ENCODE measurements around the gene BANP.
"Not testable (repeated sequence)": the region's sequence is repeated elsewhere in the genome, so short reads cannot be mapped to it uniquely, and the experiment has no call there.

The BANP gene

GRCh38 chr16:88084881-88085280 is 133.6 kb downstream of the BANP start:
- DNase-seq (ENCODE audit: low read depth) = no peak
- TF ChIP-seq CTCF (IDR thresholded peaks at IDR 0.05; ENCODE audit: insufficient read depth, low read depth, low read length, missing control alignments) = no peak
- no peak overlapping the region for H3K4me3 ChIP-seq (ENCODE audit: low read length)

GRCh38 chr16:88086571-88087516 is 135.6 kb downstream of the BANP start:
- no peak overlapping the region for H3K4me3 ChIP-seq (ENCODE audit: low read length)
- DNase-seq (ENCODE audit: low read depth) = no peak

GRCh38 chr16:88087517-88087877 is 136.3 kb downstream of the BANP start:
- DNase-seq (ENCODE audit: low read depth) = no peak
- no peak overlapping the region for H3K4me3 ChIP-seq (ENCODE audit: low read length)
- no peak for TF ChIP-seq CTCF (IDR thresholded peaks at IDR 0.05; ENCODE audit: insufficient read depth, low read depth, low read length, missing control alignments)

More at GRCh38 chr16:88086571-88087516, 135.6 kb downstream of the BANP start:
- no peak for TF ChIP-seq CTCF (IDR thresholded peaks at IDR 0.05; ENCODE audit: insufficient read depth, low read depth, low read length, missing control alignments)

- DNase-seq (ENCODE audit: low read depth) = no peak
- no peak for TF ChIP-seq CTCF (IDR thresholded peaks at IDR 0.05; ENCODE audit: insufficient read depth, low read depth, low read length, missing control alignments)
- no peak overlapping the region for H3K4me3 ChIP-seq (ENCODE audit: low read length)
These were observed 136.9 kb downstream of the BANP start for GRCh38 chr16:88088161-88088581.

- DNase-seq (ENCODE audit: low read depth); H3K4me3 ChIP-seq (ENCODE audit: low read length): not testable (repeated sequence)
These were observed 137.4 kb downstream of the BANP start for GRCh38 chr16:88088611-88089010.

GRCh38 chr16:88089071-88089470 is 137.8 kb downstream of the BANP start:
- H3K4me3 ChIP-seq (ENCODE audit: low read length); DNase-seq (ENCODE audit: low read depth): not testable (repeated sequence)

GRCh38 chr16:88089632-88090376 is 138.6 kb downstream of the BANP start:
- H3K4me3 ChIP-seq (ENCODE audit: low read length); DNase-seq (ENCODE audit: low read depth): not testable (repeated sequence)

GRCh38 chr16:88090377-88091175 is 139.3 kb downstream of the BANP start:
- DNase-seq (ENCODE audit: low read depth); H3K4me3 ChIP-seq (ENCODE audit: low read length): not testable (repeated sequence)

- DNase-seq (ENCODE audit: low read depth); H3K4me3 ChIP-seq (ENCODE audit: low read length): not testable (repeated sequence)
These were observed 140.2 kb downstream of the BANP start for GRCh38 chr16:88091221-88091971.

- DNase-seq (ENCODE audit: low read depth); H3K4me3 ChIP-seq (ENCODE audit: low read length): not testable (repeated sequence)
These were observed 140.7 kb downstream of the BANP start for GRCh38 chr16:88091972-88092302.

- H3K4me3 ChIP-seq (ENCODE audit: low read length) = not testable (repeated sequence)
These were observed 141.7 kb downstream of the BANP start for GRCh38 chr16:88092791-88093555.

More at GRCh38 chr16:88092791-88093555, 141.7 kb downstream of the BANP start:
- DNase-seq (ENCODE audit: low read depth) = not testable (repeated sequence)
